Testis (tissue), 3 donors: ENCODE results near the gene PCBP3. TPM values are rescaled to one million over a fixed set of nuclear protein-coding genes. Genes with fewer than 3 reads are reported as not detected.
A peak's percentile ranks its signal among the peaks of the same experiment; 100 is the strongest.

Source experiments
- DNase-seq: peaks from one replicate; pipeline ENCODE4 v3.0.0-alpha.2; 2019
- H3K27ac ChIP-seq, 2 donors: fragments of 200-600 bp; sonication (generic); one replicate each; pipeline ENCODE4 v1.5.1; 2019
- H3K27me3 ChIP-seq: fragments of 200-600 bp; sonication (generic); one replicate; pipeline ENCODE4 v1.5.1; 2019
- H3K36me3 ChIP-seq: fragments of 200-600 bp; sonication (generic); one replicate; pipeline ENCODE4 v1.5.1; 2017; ENCODE audit warnings: low read depth; ENCODE audit errors: missing control alignments
- H3K4me1 ChIP-seq: fragments of 200-600 bp; sonication (generic); one replicate; pipeline ENCODE4 v1.5.1; 2019
- H3K4me3 ChIP-seq, 2 donors: fragments of 200-600 bp; sonication (generic); one replicate each; pipeline ENCODE4 v1.5.1; 2017 to 2019
- H3K9me3 ChIP-seq: fragments of 200-600 bp; sonication (generic); one replicate; pipeline ENCODE4 v1.5.1; 2017
- CTCF ChIP-seq, 3 experiments: fragments of 450-650 bp in 2 of 3; fragments of 200-600 bp in 1 of 3; sonication (generic) in 1 of 3; IDR thresholded peaks; one replicate each; pipeline ENCODE4 v1.5.1; 2016 to 2019; ENCODE audit warnings: antibody characterized with exemption in 3 of 3, mild to moderate bottlenecking in 2 of 3, moderate library complexity in 1 of 3
- POLR2A ChIP-seq: fragments of 450-650 bp; IDR thresholded peaks from one replicate; pipeline ENCODE4 v1.6.1; 2017; ENCODE audit warnings: antibody characterized with exemption, mild to moderate bottlenecking, moderate library complexity
- WGBS, 2 donors: methylation state at CpG; one replicate each; pipeline ENCODE4 v1.1.5; 2018; 5-methylcytosine and 5-hydroxymethylcytosine counted together
- intact Hi-C: fragments of 100-400 bp; cut with DNase I; formaldehyde crosslinking; loops from one replicate; pipeline ENCODE4 v1.15.1; 2023; ENCODE audit warnings: low total_unique reads
- polyA plus RNA-seq: library from polyadenylated mRNA; stranded (reverse); fragments of 350-450 nt; fragmentation: Illumina TruSeq; extraction: RNeasy Lipid Tissue Mini Kit (QIAGEN cat#74804); gene quantifications from one replicate; pipeline ENCODE4 v1.2.3, GENCODE V29; 2014; ENCODE audit warnings: low read depth, low replicate concordance; ENCODE audit not compliant: insufficient read depth
- total RNA-seq, 2 donors: library from RNA; depleted of rRNA; stranded (reverse); fragments of >200 nt; gene quantifications; one replicate each; pipeline ENCODE4 v1.2.3, GENCODE V29; 2016

Gene PCBP3
- total and polyA plus RNA-seq, 3 donors from 2014 or later: 35.7 to 58.3 (median 38.0) TPM

GRCh38 chr21:45821315-45821962, 177.9 kb downstream of the PCBP3 start:
- peaks cover 8% of the 10 kb centered on the region for H3K4me1 ChIP-seq
- H3K36me3 ChIP-seq: no peaks in the 10 kb centered on the region
- H3K4me3 ChIP-seq: no peak overlapping the region
- no peaks in the 10 kb centered on the region for H3K9me3 ChIP-seq
- TF ChIP-seq CTCF (IDR thresholded peaks at IDR 0.05) (no peak), POLR2A (no peak)
- no peaks in the 10 kb centered on the region for H3K27me3 ChIP-seq
- intact Hi-C loops: no loop called here
- no peak overlapping the region for H3K27ac ChIP-seq
- 75 to 84% methylated on average over 15 to 16 of the region's 16 CpGs for WGBS, 2 donors
- DNase-seq: peak; percentile 10

- peak; percentile 4 for DNase-seq
- intact Hi-C loops: no loop called here
- TF ChIP-seq POLR2A (no peak), CTCF (IDR thresholded peaks at IDR 0.05) (no peak)
- Histone ChIP-seq H3K9me3 (no peaks in the 10 kb centered on the region), H3K4me1 (peaks cover 8% of the 10 kb centered on the region), H3K27ac (no peak overlapping the region), H3K4me3 (no peak overlapping the region), H3K27me3 (no peaks in the 10 kb centered on the region), H3K36me3 (no peaks in the 10 kb centered on the region)
- WGBS, 2 donors: 69 to 80% methylated on average over 9 of the region's 9 CpGs
Observed at GRCh38 chr21:45821998-45822397, 178.5 kb downstream of the PCBP3 start.

GRCh38 chr21:45822429-45823099, 179.0 kb downstream of the PCBP3 start:
- WGBS, 2 donors: 83 to 88% methylated on average over 9 of the region's 9 CpGs
- Histone ChIP-seq H3K27ac (no peak overlapping the region), H3K27me3 (no peaks in the 10 kb centered on the region), H3K9me3 (no peaks in the 10 kb centered on the region), H3K36me3 (no peaks in the 10 kb centered on the region), H3K4me1 (peaks cover 8% of the 10 kb centered on the region), H3K4me3 (no peak overlapping the region)
- no peak for TF ChIP-seq POLR2A
- no peak for TF ChIP-seq CTCF (IDR thresholded peaks at IDR 0.05)
- intact Hi-C loops: no loop called here
- peak; percentile 9 for DNase-seq

- WGBS, 2 donors: 80 to 84% methylated on average over 16 of the region's 16 CpGs
Observed at GRCh38 chr21:45823100-45823681, 179.7 kb downstream of the PCBP3 start.

More at GRCh38 chr21:45823100-45823681, 179.7 kb downstream of the PCBP3 start:
- Histone ChIP-seq H3K4me3 (no peak overlapping the region), H3K27ac (no peak overlapping the region), H3K4me1 (peaks cover 8% of the 10 kb centered on the region), H3K9me3 (no peaks in the 10 kb centered on the region), H3K36me3 (no peaks in the 10 kb centered on the region), H3K27me3 (no peaks in the 10 kb centered on the region)
- intact Hi-C loops: no loop called here
- TF ChIP-seq CTCF (IDR thresholded peaks at IDR 0.05) (no peak), POLR2A (no peak)
- DNase-seq: peak; percentile 9
